ENCODE data around the gene DNAJB7.
"Not testable (repeated sequence)": the region's sequence is repeated elsewhere in the genome, so short reads cannot be mapped to it uniquely, and the experiment has no call there.

DNAJB7 gene

GRCh38 chr22:40838486-40838885 lies 23.4 kb downstream of the DNAJB7 start:
- DNase-seq: no peak

- DNase-seq: no peak
These were observed 27.3 kb downstream of the DNAJB7 start for GRCh38 chr22:40834619-40835018.

GRCh38 chr22:40829131-40829530 lies 32.8 kb downstream of the DNAJB7 start:
- no peak for DNase-seq

GRCh38 chr22:40826984-40827741 lies 34.8 kb downstream of the DNAJB7 start:
- DNase-seq: no peak

- DNase-seq: not testable (repeated sequence)
These were observed 35.6 kb downstream of the DNAJB7 start for GRCh38 chr22:40826292-40826691.

- no peak for DNase-seq
These were observed 38.5 kb downstream of the DNAJB7 start for GRCh38 chr22:40823426-40823825.

GRCh38 chr22:40819599-40820140 lies 42.2 kb downstream of the DNAJB7 start:
- DNase-seq: peak; percentile 48

- DNase-seq: peak; percentile 62
These were observed 42.9 kb downstream of the DNAJB7 start, which contains the start of gene SLC25A17 for GRCh38 chr22:40818747-40819598. Gene SLC25A17, minus strand, starts transcription at chr22:40819346. Its CDS starts 98 bp downstream, at chr22:40819248.

- no peak for DNase-seq
These were observed 43.6 kb downstream of the DNAJB7 start for GRCh38 chr22:40818192-40818746.

GRCh38 chr22:40817737-40818136 lies 44.2 kb downstream of the DNAJB7 start:
- no peak for DNase-seq

GRCh38 chr22:40813912-40814315 lies 48.0 kb downstream of the DNAJB7 start:
- no peak for DNase-seq
